ENCODE results near the gene GALNT16.

DNA sequence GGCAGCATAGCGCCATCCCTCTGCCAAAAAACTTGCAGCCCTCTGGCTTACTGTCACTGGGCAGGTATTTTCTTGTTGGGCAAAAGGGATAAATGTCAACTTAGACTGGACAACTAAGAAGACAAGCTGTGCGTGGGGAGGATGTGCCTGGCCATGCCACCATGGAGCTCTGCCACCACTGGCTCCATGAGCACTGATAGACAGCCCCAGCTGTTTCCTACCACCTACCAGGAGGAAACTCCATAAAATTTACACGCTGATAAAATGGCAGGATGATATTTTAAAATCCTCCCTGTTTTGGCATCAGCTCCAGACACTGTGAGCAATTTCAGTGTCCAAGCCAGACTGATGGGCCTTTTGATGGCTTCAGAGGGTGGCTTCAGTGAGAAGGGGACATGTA lies 7.1 kb upstream of the GALNT16 start:
- no peak for TF ChIP-seq POLR2A (IDR thresholded peaks at IDR 0.05)
- TF ChIP-seq, protein P1, sequence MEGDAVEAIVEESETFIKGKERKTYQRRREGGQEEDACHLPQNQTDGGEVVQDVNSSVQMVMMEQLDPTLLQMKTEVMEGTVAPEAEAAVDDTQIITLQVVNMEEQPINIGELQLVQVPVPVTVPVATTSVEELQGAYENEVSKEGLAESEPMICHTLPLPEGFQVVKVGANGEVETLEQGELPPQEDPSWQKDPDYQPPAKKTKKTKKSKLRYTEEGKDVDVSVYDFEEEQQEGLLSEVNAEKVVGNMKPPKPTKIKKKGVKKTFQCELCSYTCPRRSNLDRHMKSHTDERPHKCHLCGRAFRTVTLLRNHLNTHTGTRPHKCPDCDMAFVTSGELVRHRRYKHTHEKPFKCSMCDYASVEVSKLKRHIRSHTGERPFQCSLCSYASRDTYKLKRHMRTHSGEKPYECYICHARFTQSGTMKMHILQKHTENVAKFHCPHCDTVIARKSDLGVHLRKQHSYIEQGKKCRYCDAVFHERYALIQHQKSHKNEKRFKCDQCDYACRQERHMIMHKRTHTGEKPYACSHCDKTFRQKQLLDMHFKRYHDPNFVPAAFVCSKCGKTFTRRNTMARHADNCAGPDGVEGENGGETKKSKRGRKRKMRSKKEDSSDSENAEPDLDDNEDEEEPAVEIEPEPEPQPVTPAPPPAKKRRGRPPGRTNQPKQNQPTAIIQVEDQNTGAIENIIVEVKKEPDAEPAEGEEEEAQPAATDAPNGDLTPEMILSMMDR (IDR thresholded peaks at IDR 0.05): no peak

Measured in heart left ventricle (tissue), 13 donors.